Left cardiac atrium (tissue), 4 donors: ENCODE measurements around the gene TM9SF1. TPM values are rescaled to one million over a fixed set of nuclear protein-coding genes. Genes with fewer than 3 reads are reported as not detected.
"Not testable (repeated sequence)": the region's sequence is repeated elsewhere in the genome, so short reads cannot be mapped to it uniquely, and the experiment has no call there.

ENCODE experiments used
- ATAC-seq, 2 donors: fragments of 200-7000 bp; cut with Tn5 transposase; one replicate each; pipeline ENCODE4 v1.9.1; 2020; ENCODE audit warnings: mild to moderate bottlenecking in 2 of 2, moderate library complexity in 2 of 2
- DNase-seq: peaks from one replicate; pipeline ENCODE4 v3.0.0-alpha.2; 2020
- intact Hi-C, 2 donors: fragments of 100-400 bp; cut with DNase I; formaldehyde crosslinking; loops; one replicate each; pipeline versions ENCODE4 v1.14.1 to v1.15.1; 2022 to 2023
- total RNA-seq, 2 donors: library from RNA; stranded (reverse); fragmentation: NEBNext Ultra II Directional; extraction: Animal tissue kit (Norgen Biotek cat#: 25700); gene quantifications; one replicate each; pipeline ENCODE4 v1.2.1, GENCODE V29; 2021
- donor health status: DM: no; HTN: yes; CAD: no.
- donor health status: DM: no; HTN: yes; CAD: no; lungs with severe emphysema.
- donor health status: DM: yes; HTN: yes; CAD: no.
- donor health status: Dilated cardiomyopathy.

The TM9SF1 gene
- total RNA-seq, 2 donors from 2014 or later = 30.7 to 34.0 TPM

GRCh38 chr14:24231263-24232120 is 36.3 kb upstream of the TM9SF1 start:
- intact Hi-C loops = no loop called here
- peak in 1 of 2 donors; percentile 6 for ATAC-seq
- no peak for DNase-seq

- DNase-seq (no peak), ATAC-seq (no peak)
- intact Hi-C loops = no loop called here
Measured at GRCh38 chr14:24228902-24229301, 33.7 kb upstream of the TM9SF1 start.

- DNase-seq = no peak
- ATAC-seq = no peak
- intact Hi-C loops = no loop called here
Measured at GRCh38 chr14:24226473-24226872, 31.2 kb upstream of the TM9SF1 start.

- ATAC-seq (no peak), DNase-seq (no peak)
- intact Hi-C loops = no loop called here
Measured at GRCh38 chr14:24224618-24225071, 29.4 kb upstream of the TM9SF1 start.

- intact Hi-C loops, ATAC-seq, DNase-seq: not testable (repeated sequence)
Measured at GRCh38 chr14:24222987-24223386, 27.7 kb upstream of the TM9SF1 start.

- intact Hi-C loops = no loop called here
- ATAC-seq = no peak
Measured at GRCh38 chr14:24219521-24219920, 24.3 kb upstream of the TM9SF1 start.

GRCh38 chr14:24219080-24219479 is 23.8 kb upstream of the TM9SF1 start:
- ATAC-seq = no peak
- intact Hi-C loops = no loop called here
- no peak for DNase-seq

More at GRCh38 chr14:24219521-24219920, 24.3 kb upstream of the TM9SF1 start:
- no peak for DNase-seq

- ATAC-seq, intact Hi-C loops: not testable (repeated sequence)
Measured at GRCh38 chr14:24216876-24217275, 21.6 kb upstream of the TM9SF1 start.

GRCh38 chr14:24216345-24216699 is 21.1 kb upstream of the TM9SF1 start:
- DNase-seq (no peak), ATAC-seq (no peak)
- intact Hi-C loops = no loop called here

More at GRCh38 chr14:24216876-24217275, 21.6 kb upstream of the TM9SF1 start:
- DNase-seq = not testable (repeated sequence)

- intact Hi-C loops = no loop called here
- ATAC-seq (peak; percentile 74 to 80), DNase-seq (peak; percentile 89)
Measured at GRCh38 chr14:24215495-24216344, 20.5 kb upstream of the TM9SF1 start, which contains the start of gene MDP1. MDP1 (minus strand) TSS chr14:24216066; CDS start chr14:24215955, 111 bp downstream.

- intact Hi-C loops = no loop called here
- ATAC-seq (no peak), DNase-seq (no peak)
Measured at GRCh38 chr14:24213866-24214662, 18.8 kb upstream of the TM9SF1 start.

GRCh38 chr14:24212924-24213865 is 18.0 kb upstream of the TM9SF1 start, which contains the start of gene CHMP4A:
CHMP4A (minus strand) TSS chr14:24213488; CDS start chr14:24213439, 49 bp downstream.
- intact Hi-C loops = no loop called here
- ATAC-seq = peak; percentile 93 to 95

GRCh38 chr14:24211311-24211710 is 16.1 kb upstream of the TM9SF1 start:
- no peak for ATAC-seq

More at GRCh38 chr14:24212924-24213865, 18.0 kb upstream of the TM9SF1 start, which contains the start of gene CHMP4A:
- peak; percentile 99 for DNase-seq

GRCh38 chr14:24207625-24208024 is 12.4 kb upstream of the TM9SF1 start:
- no peak for ATAC-seq
- intact Hi-C loops = no loop called here
- no peak for DNase-seq

More at GRCh38 chr14:24211311-24211710, 16.1 kb upstream of the TM9SF1 start:
- intact Hi-C loops = no loop called here
- DNase-seq = no peak

GRCh38 chr14:24207104-24207551 is 11.9 kb upstream of the TM9SF1 start:
- intact Hi-C loops = no loop called here
- no peak for DNase-seq
- ATAC-seq = no peak

- ATAC-seq = no peak
Measured at GRCh38 chr14:24206260-24207103, 11.2 kb upstream of the TM9SF1 start.

More at GRCh38 chr14:24206260-24207103, 11.2 kb upstream of the TM9SF1 start:
- DNase-seq = no peak
- intact Hi-C loops = no loop called here
